Panc1 (cell line): ENCODE data around the gene MED16. TPM values are rescaled to one million over a fixed set of nuclear protein-coding genes. Genes with fewer than 3 reads are reported as not detected.

ENCODE experiments used
- ATAC-seq: fragments of 200-7000 bp; cut with Tn5 transposase; 2 replicates; pipeline ENCODE4 v1.9.1; 2020; ENCODE audit warnings: mild to moderate bottlenecking, moderate library complexity
- BruUV-seq: library from RNA; stranded (reverse); fragments of 400-500 nt; replicated peaks from 2 replicates; lab custom pipeline; 2021; lab: Mats Ljungman, UMichigan
- CTCF ChIA-PET: fragments of 300-600 bp; sonication (Branson Sonifier 250); formaldehyde crosslinking; loops from one replicate; lab custom pipeline; 2022; ENCODE audit warnings: antibody characterized with exemption; lab: Charles Lee
- POLR2A ChIA-PET: fragments of 300-600 bp; sonication (Branson Sonifier 250); formaldehyde crosslinking; loops from one replicate; lab custom pipeline; 2022; ENCODE audit warnings: antibody characterized with exemption; lab: Charles Lee
- DNase-seq: peaks from one replicate; pipeline ENCODE4 v3.0.0-alpha.2; 2010; ENCODE audit warnings: low read depth, low spot score
- H3K27ac ChIP-seq: 2 replicates; pipeline ENCODE4 v1.5.1; 2011; ENCODE audit warnings: mild to moderate bottlenecking, low read length, inconsistent platforms
- H3K27me3 ChIP-seq: fragments of 200-500 bp; sonication (Bioruptor generic); 2 replicates; pipeline ENCODE4 v1.6.0; 2014; ENCODE audit warnings: low read length, inconsistent platforms; ENCODE audit not compliant: control insufficient read depth, insufficient read depth
- H3K36me3 ChIP-seq: fragments of 200-500 bp; sonication (Bioruptor generic); 2 replicates; pipeline ENCODE4 v1.5.1; 2014; ENCODE audit warnings: inconsistent platforms, mild to moderate bottlenecking, low read length, moderate library complexity; ENCODE audit not compliant: control insufficient read depth, insufficient read depth
- H3K4me1 ChIP-seq: 2 replicates; pipeline ENCODE4 v1.5.1; 2011; ENCODE audit warnings: inconsistent platforms, mild to moderate bottlenecking, low read length, moderate library complexity; ENCODE audit not compliant: control insufficient read depth, insufficient read depth
- H3K4me3 ChIP-seq, 2 experiments: 2 replicates each; pipeline ENCODE4 v1.5.1; 2011 to 2012; ENCODE audit warnings: low read depth in 2 of 2, low read length in 2 of 2, mild to moderate bottlenecking in 2 of 2, inconsistent platforms in 1 of 2, moderate library complexity in 1 of 2
- H3K9me3 ChIP-seq: fragments of 200-500 bp; sonication (Bioruptor generic); 2 replicates; pipeline ENCODE4 v1.5.1; 2014; ENCODE audit warnings: low read depth, mild to moderate bottlenecking, inconsistent platforms, low read length, moderate library complexity; ENCODE audit not compliant: control insufficient read depth, insufficient read depth
- CTCF ChIP-seq: fragments of 450-650 bp; IDR thresholded peaks from 2 replicates; pipeline ENCODE4 v1.5.1; 2017; ENCODE audit warnings: mild to moderate bottlenecking
- POLR2AphosphoS5 ChIP-seq: IDR thresholded peaks from 2 replicates; pipeline ENCODE4 v1.6.1; 2012; ENCODE audit warnings: mild to moderate bottlenecking, low read depth, low read length, moderate library complexity
- REST ChIP-seq, 2 experiments: IDR thresholded peaks; 2 replicates each; pipeline ENCODE4 v1.6.1; 2011 to 2012; ENCODE audit warnings: low read depth in 2 of 2, control low read depth in 1 of 2, low read length in 1 of 2, mild to moderate bottlenecking in 1 of 2, moderate library complexity in 1 of 2; ENCODE audit not compliant: insufficient read depth in 1 of 2
- SIN3A ChIP-seq: IDR thresholded peaks from 2 replicates; pipeline ENCODE4 v1.6.1; 2012; ENCODE audit warnings: low read depth, mild to moderate bottlenecking, low read length, moderate library complexity, borderline replicate concordance; ENCODE audit not compliant: insufficient read depth
- TCF7L2 ChIP-seq: IDR thresholded peaks from 2 replicates; pipeline ENCODE4 v1.6.1; 2011; ENCODE audit warnings: mild to moderate bottlenecking, low read depth, low read length, inconsistent platforms
- in situ Hi-C: cut with HindIII; loops from 2 replicates; pipeline ENCODE4 v1.10.0; 2016; ENCODE audit warnings: low sequenced_read_pairs, low pct_unique_long_range_greater_than_20kb
- intact Hi-C: fragments of 100-400 bp; cut with micrococcal nuclease; formaldehyde crosslinking; loops from one replicate; pipeline ENCODE4 v1.10.0; 2022; ENCODE audit not compliant: unreplicated experiment
- total RNA-seq: library from RNA; stranded (reverse); gene quantifications from one replicate; pipeline ENCODE4 v1.2.1, GENCODE V29; 2021; ENCODE audit not compliant: unreplicated experiment

Gene MED16
- total RNA-seq, 1 experiment from 2014 or later: 39.5 TPM

GRCh38 chr19:941292-942132 is 48.5 kb upstream of the MED16 start:
- H3K27ac ChIP-seq: 0 out of 2 replicates have a peak overlapping the region, but pooled peaks have one; percentile 26
- ATAC-seq (peak; percentile 9; the same call in 1 of the 2 replicates), DNase-seq (no peak)
- CTCF ChIA-PET: no interaction called here
- peaks cover 5% of the 10 kb centered on the region for H3K4me1 ChIP-seq
- no peaks in the 10 kb centered on the region for H3K27me3 ChIP-seq
- intact Hi-C loops (no loop called here), in situ Hi-C loops (no loop called here)
- no peaks in the 10 kb centered on the region for H3K36me3 ChIP-seq
- POLR2A ChIA-PET: no interaction called here
- peak overlapping the region in 1 of 2 experiments; percentile 24; a peak in 2 of 4 replicates for H3K4me3 ChIP-seq
- no TSS peak for BruUV-seq
- no peak for TF ChIP-seq REST (IDR thresholded peaks at IDR 0.05; ENCODE audit: insufficient read depth in 1 of 2, low read depth in 2 of 2, low read length in 1 of 2)
- TF ChIP-seq SIN3A: no peak
- TF ChIP-seq POLR2AphosphoS5: no peak
- no peak for TF ChIP-seq TCF7L2
- TF ChIP-seq CTCF: no peak
- no peaks in the 10 kb centered on the region for H3K9me3 ChIP-seq

GRCh38 chr19:940591-941291 is 47.8 kb upstream of the MED16 start:
- intact Hi-C loops: no loop called here

More at GRCh38 chr19:940591-941291, 47.8 kb upstream of the MED16 start:
- ATAC-seq (peak; percentile 81), DNase-seq (no peak)
- no peaks in the 10 kb centered on the region for H3K36me3 ChIP-seq
- TF ChIP-seq CTCF: no peak
- no peak for TF ChIP-seq REST (IDR thresholded peaks at IDR 0.05; ENCODE audit: insufficient read depth in 1 of 2, low read depth in 2 of 2, low read length in 1 of 2)
- no peak for TF ChIP-seq POLR2AphosphoS5
- TF ChIP-seq TCF7L2: no peak
- no peak for TF ChIP-seq SIN3A
- POLR2A ChIA-PET: no interaction called here
- no peaks in the 10 kb centered on the region for H3K27me3 ChIP-seq
- H3K4me3 ChIP-seq: peak overlapping the region; percentile 13 to 24; a peak in 2 of 4 replicates
- CTCF ChIA-PET: no interaction called here
- peaks cover 5% of the 10 kb centered on the region for H3K4me1 ChIP-seq
- in situ Hi-C loops: no loop called here
- BruUV-seq: no TSS peak
- H3K27ac ChIP-seq: peak overlapping the region; percentile 61; the same call in 1 of the 2 replicates
- no peaks in the 10 kb centered on the region for H3K9me3 ChIP-seq
